ENCODE results near the gene PTPRE. TPM values are rescaled to one million over a fixed set of nuclear protein-coding genes. Genes with fewer than 3 reads are reported as not detected.

The PTPRE gene
- total RNA-seq, 6 experiments from 2014 or later: 2.3 to 9.2 (median 2.7) TPM

DNA sequence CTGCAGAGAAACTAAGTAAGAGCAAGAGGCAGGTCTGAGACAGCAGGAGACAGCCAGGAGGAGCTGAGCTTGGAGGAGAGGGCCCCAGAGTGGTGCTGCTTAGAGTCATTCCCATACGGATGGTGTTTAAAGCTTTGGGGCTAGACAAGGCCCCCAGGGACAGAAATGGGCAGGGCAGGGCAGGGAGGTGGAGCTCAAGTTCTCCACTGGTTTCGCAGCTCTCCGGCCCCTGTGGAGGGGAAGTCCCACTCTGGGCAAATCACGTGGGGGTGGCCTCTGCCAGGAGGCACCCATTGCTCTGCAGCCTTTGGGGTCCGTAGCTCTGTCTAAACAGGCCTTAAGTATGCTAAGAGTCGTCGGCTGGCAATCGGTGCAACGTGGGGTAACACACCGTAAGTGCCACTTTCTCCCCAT lies 1.0 kb upstream of the PTPRE start:
- intact Hi-C loops (cut with DNase I): loop anchor here (5.0 to 10.0 kb wide), 3 partner anchors 106 to 169 kb away; no protein-coding TSS in a partner anchor
- no peak for ATAC-seq
- H3K4me1 ChIP-seq: peaks cover 0 to 8% (median 0%) of the 10 kb centered on the region in 4 donors
- TF ChIP-seq, protein P1, sequence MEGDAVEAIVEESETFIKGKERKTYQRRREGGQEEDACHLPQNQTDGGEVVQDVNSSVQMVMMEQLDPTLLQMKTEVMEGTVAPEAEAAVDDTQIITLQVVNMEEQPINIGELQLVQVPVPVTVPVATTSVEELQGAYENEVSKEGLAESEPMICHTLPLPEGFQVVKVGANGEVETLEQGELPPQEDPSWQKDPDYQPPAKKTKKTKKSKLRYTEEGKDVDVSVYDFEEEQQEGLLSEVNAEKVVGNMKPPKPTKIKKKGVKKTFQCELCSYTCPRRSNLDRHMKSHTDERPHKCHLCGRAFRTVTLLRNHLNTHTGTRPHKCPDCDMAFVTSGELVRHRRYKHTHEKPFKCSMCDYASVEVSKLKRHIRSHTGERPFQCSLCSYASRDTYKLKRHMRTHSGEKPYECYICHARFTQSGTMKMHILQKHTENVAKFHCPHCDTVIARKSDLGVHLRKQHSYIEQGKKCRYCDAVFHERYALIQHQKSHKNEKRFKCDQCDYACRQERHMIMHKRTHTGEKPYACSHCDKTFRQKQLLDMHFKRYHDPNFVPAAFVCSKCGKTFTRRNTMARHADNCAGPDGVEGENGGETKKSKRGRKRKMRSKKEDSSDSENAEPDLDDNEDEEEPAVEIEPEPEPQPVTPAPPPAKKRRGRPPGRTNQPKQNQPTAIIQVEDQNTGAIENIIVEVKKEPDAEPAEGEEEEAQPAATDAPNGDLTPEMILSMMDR (IDR thresholded peaks at IDR 0.05): no peak
- no peak for TF ChIP-seq POLR2A (IDR thresholded peaks at IDR 0.05)
- DNase-seq: no peak
- no peak overlapping the region for H3K27ac ChIP-seq
- H3K9me3 ChIP-seq: no peaks in the 10 kb centered on the region
- H3K4me3 ChIP-seq: no peak overlapping the region
- WGBS (ENCODE audit: insufficient coverage, low coverage, low lambda C conversion rate, missing lambda C conversion rate): no CpG with 5 or more reads among the region's 10 CpGs
- H3K36me3 ChIP-seq: no peaks in the 10 kb centered on the region
- no peaks in the 10 kb centered on the region for H3K27me3 ChIP-seq

DNA sequence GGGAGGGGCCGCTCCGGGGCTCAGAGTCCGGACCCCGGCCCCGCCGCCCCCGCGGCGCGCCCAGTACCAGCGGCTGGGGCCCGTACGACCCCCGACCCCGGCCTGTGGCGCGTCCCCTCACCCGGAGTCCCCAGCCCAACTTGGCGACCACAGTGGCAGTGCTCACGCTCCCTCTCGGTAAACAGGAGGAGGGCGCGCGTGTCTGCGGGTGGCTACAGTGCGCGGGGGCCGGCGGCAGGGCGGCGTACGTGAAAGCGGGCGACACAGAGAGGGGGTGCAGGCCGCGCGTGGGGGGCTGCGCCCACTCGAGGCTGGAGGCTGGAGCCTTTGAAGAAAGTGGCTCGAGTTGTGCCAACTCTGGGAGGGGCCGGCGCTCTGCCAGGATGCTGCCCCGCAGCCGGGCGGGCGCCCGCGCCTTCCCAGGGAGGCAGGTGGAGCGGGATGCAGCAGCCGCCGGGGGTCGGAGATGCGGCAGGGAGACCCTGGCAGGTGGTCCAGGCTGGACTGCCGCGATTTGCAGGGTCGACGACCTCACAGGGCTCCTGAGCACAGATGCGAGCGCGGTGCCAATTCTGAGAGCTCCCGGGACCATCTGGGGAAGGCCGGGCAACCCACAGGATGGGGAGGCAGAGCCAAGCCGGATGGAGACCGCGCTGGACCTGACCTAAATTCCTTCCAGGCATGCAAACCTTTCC lies 655 bp downstream of the PTPRE start:
- intact Hi-C loops (cut with DNase I): loop anchor here (5.0 to 10.0 kb wide), 3 partner anchors 105 to 167 kb away; no protein-coding TSS in a partner anchor
- Histone ChIP-seq H3K27ac (peak overlapping the region in 2 of 3 donors; percentile 37 to 67), H3K9me3 (no peaks in the 10 kb centered on the region), H3K27me3 (no peaks in the 10 kb centered on the region), H3K4me1 (peaks cover 0 to 8% (median 0%) of the 10 kb centered on the region in 4 donors), H3K4me3 (peak overlapping the region; percentile 49 to 63 (median 58)), H3K36me3 (no peaks in the 10 kb centered on the region)
- TF ChIP-seq, protein P1 (IDR thresholded peaks at IDR 0.05): no peak
- no peak for TF ChIP-seq POLR2A (IDR thresholded peaks at IDR 0.05)
- ATAC-seq (peak; percentile 18 to 37 (median 24)), DNase-seq (peak in 2 of 3 donors; percentile 46 to 63)
- 0% methylated on average over 2 of the region's 65 CpGs for WGBS (ENCODE audit: insufficient coverage, low coverage, low lambda C conversion rate, missing lambda C conversion rate)

DNA sequence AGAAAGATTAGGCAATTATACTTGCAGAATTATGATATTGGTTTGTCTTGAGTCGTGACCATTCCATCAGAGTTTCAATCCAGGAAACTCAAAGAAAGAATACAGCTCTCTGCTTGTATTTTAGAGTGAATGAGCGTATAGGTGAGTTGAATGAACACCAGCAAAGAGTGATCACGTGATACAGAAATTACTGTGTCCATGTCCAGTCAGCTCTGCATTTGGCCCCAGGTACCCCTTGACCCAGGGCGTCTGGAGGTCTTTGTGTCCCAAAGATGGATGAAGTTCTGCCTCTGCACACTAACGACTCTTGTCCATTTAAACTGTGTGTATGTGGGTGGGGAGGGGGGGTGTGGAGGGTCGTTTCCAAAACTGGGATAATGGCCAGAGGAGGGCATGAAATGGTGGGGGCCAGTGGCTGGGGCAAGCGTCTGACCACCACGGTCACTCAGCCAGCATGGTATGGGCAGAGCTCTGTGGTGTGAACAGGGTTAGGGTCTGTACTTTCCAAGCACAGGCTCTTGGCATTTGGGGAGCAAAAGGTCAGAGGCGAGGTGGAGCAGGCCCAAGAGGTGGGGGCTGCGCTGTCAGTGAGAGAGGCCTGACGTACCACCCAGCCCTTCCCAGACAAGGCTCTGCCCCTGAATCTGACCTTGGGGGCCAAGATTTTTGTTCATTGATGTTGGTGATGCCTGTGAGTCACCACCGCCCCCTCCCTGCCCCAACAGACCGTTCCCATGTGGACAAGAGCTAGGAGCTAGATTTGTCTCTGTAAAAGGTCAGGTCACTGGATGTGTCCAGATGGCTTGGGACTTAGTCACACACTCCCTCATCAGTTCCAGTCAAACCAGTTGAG lies 1.4 kb downstream of the PTPRE start:
- Histone ChIP-seq H3K4me1 (peaks cover 0 to 8% (median 0%) of the 10 kb centered on the region in 4 donors), H3K36me3 (no peaks in the 10 kb centered on the region), H3K9me3 (no peaks in the 10 kb centered on the region), H3K27me3 (no peaks in the 10 kb centered on the region), H3K4me3 (peak overlapping the region in 2 of 3 donors; percentile 58 to 63), H3K27ac (no peak overlapping the region)
- DNase-seq (no peak), ATAC-seq (peak in 1 of 4 donors; percentile 41)
- intact Hi-C loops (cut with DNase I): loop anchor here (5.0 to 10.0 kb wide), 3 partner anchors 104 to 166 kb away; no protein-coding TSS in a partner anchor
- TF ChIP-seq POLR2A (IDR thresholded peaks at IDR 0.05): no peak
- TF ChIP-seq, protein P1 (IDR thresholded peaks at IDR 0.05): no peak
- 44% methylated on average over 9 of the region's 13 CpGs for WGBS (ENCODE audit: insufficient coverage, low coverage, low lambda C conversion rate, missing lambda C conversion rate)

DNA sequence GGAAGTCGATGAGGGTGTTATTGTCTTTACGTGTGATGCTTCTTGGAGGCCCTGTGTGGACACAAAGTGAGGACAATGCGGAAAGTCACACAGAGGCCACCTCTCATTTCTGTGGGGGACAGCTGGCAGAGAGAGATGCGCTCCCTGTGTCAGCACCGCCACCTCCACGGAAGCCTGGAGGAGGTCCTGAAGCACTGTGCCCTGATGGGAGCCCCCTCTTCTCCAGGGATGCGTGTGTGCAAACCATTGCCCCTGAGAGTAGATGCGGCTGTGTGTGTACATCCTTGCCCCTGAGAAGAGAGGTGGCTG lies 2.0 kb downstream of the PTPRE start:
- TF ChIP-seq POLR2A (IDR thresholded peaks at IDR 0.05): no peak
- TF ChIP-seq, protein P1 (IDR thresholded peaks at IDR 0.05): no peak
- WGBS (ENCODE audit: insufficient coverage, low coverage, low lambda C conversion rate, missing lambda C conversion rate): no CpG with 5 or more reads among the region's 8 CpGs
- ATAC-seq: no peak
- Histone ChIP-seq H3K4me1 (peaks cover 0 to 8% (median 0%) of the 10 kb centered on the region in 4 donors), H3K27ac (no peak overlapping the region), H3K36me3 (no peaks in the 10 kb centered on the region), H3K9me3 (no peaks in the 10 kb centered on the region), H3K4me3 (no peak overlapping the region), H3K27me3 (no peaks in the 10 kb centered on the region)
- intact Hi-C loops (cut with DNase I): loop anchor here (5.0 to 10.0 kb wide), 3 partner anchors 103 to 166 kb away; no protein-coding TSS in a partner anchor
- no peak for DNase-seq

All from right lobe of liver (tissue), 6 donors.